Measurements from ENCODE around the gene ATP5F1B.
A peak's percentile ranks its signal among the peaks of the same experiment; 100 is the strongest.
"Not testable (repeated sequence)": the region's sequence is repeated elsewhere in the genome, so short reads cannot be mapped to it uniquely, and the experiment has no call there.

Gene ATP5F1B

GRCh38 chr12:56645717-56646446 lies at the start of gene ATP5F1B:
Gene ATP5F1B (minus strand): TSS chr12:56645984. CDS start chr12:56645963, 21 bp downstream.
- peak; percentile 98 for DNase-seq

DNA sequence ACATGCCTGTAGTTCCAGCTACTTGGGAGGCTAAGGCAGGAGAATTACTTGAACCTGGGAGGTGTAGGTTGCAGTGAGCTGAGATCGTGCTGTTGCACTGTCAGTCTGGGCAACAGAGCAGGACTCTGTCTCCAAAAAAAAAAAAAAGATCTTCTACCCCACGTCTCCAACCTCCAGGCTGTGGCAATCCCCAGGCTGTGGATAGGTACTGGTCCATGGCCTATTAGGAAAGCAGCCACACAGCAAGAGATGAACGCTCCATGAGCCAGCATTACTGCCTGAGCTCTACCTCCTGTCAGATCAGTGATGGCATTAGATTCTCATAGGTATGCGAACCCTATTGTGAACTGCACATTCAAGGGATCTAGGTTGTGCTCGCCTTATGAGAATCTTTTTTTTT lies 48.4 kb upstream of the ATP5F1B start:
- DNase-seq, result no peak

DNA sequence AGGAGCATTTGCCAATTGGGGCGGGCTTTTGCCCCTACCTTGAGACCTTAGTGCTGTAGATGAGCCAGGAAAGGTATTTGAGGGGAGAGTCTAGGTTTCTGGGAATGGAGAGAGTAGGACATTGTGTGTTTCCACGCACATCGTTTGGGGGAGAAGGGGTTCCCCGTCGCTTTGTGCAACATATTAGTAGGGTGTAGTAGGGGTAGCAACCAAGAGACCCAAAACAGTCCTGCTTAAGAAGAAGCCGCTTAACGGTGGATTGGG lies 43.0 kb upstream of the ATP5F1B start:
- DNase-seq, result no peak

DNA sequence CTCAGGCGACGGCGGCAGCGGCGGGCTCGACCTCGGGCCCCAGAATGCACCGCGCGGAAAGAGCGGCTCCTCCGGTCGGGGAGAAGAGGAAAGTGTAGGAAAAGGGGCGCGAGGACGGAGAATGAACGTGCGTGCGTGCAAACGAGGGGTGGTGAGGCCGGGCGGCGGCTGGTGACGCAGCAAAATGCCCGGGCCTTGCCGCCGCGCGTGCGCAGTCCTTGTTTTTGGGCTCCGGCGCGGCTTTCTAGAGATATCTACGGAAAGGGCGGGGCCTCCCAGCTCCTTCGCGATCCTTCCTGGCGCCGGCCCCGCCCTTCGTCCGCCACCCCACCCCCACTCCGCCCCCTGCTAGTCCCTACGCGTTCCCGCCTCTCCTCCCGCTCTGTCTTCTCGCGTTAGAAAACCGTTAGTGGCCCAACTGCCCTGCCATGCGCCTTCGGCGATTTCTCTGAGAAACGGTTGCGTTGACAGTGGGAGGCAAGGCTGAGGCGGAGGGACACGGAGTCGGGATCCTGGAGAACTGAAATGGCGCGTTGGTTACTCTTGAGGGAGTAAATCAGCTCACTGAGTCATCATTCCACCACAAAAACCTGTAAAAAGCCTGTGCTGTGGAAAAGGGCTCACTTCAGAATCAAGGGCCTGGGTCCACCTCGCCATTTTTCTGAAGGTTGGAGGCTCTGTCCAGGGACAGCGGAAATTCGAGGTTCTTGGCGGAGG lies 42.5 kb upstream of the ATP5F1B start, which contains the start of gene PTGES3:
TSS of gene PTGES3 (minus strand) at position 156 of the 717 bp plus-strand sequence. CDS start 285 bp downstream, outside the sequence.
- DNase-seq, result peak; percentile 95

DNA sequence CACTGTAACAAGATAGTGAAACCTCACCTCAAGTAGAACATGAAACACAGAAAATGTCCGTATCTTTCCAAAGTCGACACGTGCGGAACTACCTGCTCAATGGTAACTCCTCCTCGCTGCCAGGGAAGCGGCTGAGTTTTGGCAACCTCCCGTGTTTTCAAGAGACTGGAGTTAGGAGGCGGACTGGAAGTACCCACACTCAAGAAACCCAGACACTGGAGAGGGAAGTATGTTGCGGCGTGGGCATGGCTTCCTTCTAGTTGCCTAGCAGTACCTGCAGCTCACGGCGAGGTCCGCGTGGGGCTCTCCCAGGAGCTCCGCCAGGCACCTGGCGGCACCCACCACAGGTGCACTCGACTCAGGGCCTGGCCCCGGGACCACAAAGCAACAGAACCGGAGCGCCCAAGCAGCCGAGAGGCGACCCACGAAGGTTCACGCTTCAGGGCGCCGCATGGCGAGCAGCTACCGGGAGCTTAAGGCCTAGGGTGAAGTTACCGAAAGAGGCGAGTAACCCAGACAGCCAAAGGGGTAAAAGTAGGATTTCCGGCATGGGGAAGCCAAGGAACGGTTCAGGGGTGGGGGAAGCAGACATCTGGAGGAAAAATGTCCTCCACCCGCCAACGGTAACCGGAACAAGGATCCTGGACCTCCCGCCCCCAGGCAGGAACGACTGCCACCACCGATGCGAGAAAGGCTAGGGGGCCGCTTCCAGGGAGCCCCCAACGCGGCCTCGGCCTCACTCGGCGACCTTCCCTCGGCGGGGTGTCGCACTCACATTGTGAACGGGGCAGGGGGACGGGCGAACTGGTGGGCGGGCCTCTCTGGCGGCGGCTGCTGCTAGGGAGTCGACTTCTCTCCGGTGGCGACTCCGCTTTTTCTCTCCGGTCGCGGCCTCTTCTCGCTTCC lies 41.7 kb upstream of the ATP5F1B start:
- DNase-seq, result peak; percentile 58

DNA sequence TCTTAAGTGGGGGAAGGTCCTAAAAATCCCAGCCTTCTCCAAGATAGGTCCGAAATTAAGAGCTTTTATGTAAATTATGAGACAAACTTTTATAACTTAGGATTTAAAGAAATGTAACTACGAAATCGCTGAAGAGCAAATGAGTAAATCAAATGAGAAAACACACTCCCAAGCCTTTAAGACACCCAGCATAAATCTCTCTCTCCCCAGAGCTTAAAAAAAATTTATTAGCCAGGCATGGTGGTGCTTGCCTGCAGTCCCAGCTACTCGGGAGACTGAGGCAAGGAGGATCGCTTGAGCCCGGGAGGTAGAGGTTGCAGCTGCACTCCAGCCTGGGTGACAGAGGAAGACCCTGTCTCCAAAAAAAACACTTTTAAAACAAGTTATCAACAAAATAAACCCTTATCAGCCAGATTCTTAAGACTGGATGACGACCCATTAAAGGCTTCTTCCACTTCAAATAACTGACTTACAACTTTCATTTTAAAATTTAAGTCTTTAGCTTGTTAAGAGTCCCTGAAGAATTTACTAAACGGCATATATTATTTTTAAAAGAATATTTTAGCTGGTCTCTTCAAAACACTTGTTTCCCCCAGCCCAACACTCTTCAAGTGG lies 39.1 kb upstream of the ATP5F1B start:
- no peak for DNase-seq

DNA sequence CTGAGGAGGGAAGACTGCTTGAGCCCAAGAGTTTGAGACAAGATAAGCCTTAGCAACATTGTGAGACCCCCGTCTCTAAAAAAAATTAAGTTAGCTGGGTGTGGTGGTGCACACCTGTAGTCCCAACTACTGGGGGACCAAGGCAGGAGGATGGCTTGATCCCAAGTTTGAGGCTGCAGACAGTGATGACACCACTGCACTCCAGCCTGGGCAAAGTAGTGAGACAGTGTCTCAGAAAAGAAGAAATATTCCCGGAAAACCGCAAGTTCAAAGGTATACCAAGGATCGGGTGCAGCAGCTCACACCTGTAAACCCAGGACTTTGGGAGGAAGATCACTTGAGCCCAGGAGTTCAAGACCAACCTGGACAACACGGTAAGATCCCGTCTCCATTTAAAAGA lies 36.5 kb upstream of the ATP5F1B start:
- DNase-seq, result no peak

DNA sequence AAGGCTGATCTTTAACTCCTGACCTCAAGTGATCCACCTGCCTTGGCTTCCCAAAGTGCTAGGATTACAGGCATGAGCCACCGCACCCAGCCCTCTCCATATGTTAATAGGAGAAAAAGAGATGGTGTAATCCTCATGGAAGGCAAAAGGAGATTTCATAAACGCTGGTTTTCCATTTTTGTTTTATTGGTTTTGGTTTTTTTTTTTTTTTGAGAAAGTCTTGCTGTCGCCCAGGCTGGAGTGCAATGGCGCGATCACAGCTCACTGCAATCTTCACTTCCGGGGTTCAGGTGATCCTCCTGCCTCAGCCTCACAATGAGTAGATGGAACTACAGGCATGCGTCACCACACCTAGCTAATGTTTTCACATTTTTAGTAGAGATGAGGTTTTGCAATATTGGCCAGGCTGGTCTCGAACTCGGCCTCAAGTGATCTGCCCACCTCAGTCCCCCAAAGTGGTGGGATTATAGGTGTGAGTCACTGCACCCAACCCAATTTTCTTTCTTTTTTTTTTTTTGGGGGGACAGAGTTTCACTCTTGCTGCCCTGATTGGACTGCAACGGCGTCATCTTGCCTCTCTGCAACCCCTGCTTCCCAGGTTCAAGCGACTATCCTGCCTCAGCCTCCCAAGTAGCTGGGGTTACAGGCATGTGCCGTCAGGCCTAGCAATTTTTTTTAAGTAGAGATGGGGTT lies 34.2 kb upstream of the ATP5F1B start:
- no peak for DNase-seq

DNA sequence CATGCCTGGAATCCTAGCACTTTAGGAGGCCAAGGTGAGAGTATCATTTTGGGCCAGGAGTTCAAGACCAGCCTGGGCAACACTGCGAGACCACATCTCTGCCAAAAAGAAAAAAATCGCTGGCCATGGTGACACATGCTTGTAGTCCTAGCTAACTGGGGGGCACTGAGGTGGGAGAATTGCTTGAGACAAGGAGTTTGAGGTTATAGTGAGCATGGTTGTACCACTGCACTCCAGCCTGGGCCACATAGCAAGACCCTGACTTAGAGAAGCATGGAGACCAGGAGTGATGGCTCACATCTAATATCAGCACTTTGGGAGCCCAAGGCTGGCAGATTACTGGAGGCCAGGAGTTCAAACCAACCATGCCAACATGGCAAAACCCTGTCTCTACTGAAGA lies 33.1 kb upstream of the ATP5F1B start:
- no peak for DNase-seq

DNA sequence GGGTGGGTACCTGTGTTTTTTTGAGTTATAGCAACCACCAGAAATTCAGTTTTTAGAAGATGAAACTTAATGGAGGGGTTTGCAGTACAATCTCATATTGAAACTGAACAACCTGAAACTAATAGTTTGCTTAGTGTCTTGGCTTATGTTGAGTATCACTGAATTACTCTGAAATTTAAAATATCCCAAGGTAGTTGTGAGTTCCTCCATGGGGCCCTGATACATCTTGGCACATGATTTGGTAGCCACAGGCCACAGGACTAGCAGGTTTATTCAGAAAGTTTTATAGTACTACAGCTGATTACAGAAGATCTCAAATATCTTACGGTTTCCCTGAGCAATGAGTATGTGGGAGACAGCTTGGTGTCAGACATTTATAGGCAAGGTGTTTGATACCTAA lies 31.9 kb upstream of the ATP5F1B start:
- DNase-seq, result no peak

GRCh38 chr12:56676851-56677580 lies 31.2 kb upstream of the ATP5F1B start:
- DNase-seq, result no peak

DNA sequence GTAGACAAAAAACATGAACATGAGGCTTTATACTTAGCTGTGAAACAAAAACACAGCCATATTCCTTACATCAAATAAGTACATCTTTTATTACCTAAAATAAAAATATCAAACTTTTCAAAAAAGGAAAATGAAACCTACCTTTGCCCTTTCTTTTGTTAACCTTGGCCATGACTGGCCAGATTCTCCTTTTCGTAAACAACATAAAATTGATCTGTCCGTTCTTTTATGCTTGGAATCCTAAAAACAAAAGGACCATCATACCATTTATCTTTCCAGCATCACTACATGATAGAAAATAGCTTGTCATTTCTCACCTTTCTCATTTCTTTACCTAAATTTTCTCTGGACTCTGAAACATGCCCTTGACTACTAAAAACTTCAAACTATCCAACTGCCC lies 25.8 kb upstream of the ATP5F1B start:
- DNase-seq, result no peak

DNA sequence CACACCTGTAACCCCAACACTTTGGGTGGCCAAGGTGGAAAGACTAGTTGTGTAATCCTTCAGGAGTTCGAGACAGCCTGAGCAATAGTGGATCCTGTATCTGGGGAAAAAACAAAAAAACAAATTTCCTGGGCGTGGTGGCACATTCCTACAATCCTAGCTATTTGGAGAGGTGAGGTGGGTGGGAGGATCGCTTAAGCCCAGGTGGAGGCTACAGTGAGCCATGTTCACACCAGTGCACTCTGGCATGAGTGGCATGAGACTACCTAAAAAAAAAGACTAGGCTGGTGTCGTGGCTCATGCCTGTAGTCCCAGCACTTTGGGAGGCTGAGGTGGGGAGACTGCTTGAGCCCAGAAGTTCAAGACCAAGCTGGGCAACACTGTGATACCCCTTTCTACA lies 25.1 kb upstream of the ATP5F1B start:
- no peak for DNase-seq

DNA sequence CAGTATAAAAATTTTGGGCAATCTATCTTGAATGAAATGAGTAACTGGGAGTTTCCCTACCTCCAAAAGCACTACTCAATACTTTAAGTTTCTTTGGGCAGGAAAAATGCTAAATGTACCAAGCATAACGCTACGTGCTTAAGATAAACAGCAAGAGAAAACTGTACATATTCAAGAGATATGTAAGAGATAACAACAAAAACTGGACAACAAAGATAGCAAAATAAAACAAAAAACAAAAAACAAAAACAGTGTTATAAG lies 22.3 kb upstream of the ATP5F1B start:
- no peak for DNase-seq

- DNase-seq, result no peak
Measured at GRCh38 chr12:56661979-56662638, 16.3 kb upstream of the ATP5F1B start.

GRCh38 chr12:56661560-56661959 lies 15.8 kb upstream of the ATP5F1B start:
- DNase-seq, result no peak

- no peak for DNase-seq
Measured at GRCh38 chr12:56658921-56659320, 13.1 kb upstream of the ATP5F1B start.

- DNase-seq, result no peak
Measured at GRCh38 chr12:56657416-56658379, 11.9 kb upstream of the ATP5F1B start.

DNA sequence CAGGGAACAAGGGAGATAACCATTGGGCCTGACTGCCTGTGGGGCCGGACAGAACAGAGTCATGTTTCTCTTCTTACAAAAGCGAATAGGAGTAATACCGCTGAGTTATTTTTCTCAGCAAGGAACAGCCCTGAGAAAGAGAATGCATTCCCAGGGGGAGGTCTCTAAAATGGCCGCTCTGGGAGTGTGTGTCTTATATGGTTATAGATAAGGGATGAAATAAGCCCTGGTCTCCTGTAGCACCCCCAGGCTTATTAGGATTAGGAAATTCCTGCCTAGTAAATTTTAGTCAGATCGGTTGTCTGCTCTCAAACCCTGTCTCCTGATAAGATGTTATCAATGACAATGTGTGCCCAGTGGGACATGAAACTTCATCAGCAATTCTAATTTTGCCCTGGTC lies 8.0 kb upstream of the ATP5F1B start:
- not testable (repeated sequence) for DNase-seq

DNA sequence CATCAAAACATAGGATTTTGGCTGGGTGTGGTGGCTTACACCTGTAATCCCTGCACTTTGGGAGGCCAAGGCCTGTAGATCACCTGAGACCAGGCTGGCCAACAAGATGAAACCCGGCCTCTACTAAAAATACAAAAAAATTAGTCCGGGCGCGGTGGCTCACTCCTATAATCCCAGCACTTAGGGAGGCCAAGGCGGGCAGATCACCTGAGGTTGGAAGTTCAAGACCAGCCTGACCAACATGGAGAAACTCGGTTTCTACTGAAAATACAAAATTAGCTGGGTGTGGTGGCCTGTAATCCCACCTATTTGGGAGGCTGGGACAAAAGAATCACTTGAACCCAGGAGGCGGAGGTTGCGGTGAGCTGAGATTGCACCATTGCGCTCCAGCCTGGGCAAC lies 2.2 kb upstream of the ATP5F1B start:
- not testable (repeated sequence) for DNase-seq
